GM19238 (cell line): ENCODE results near the gene CHCHD3.
"Not testable (repeated sequence)": the region's sequence is repeated elsewhere in the genome, so short reads cannot be mapped to it uniquely, and the experiment has no call there.

ENCODE experiments used
- DNase-seq: peaks from one replicate; pipeline ENCODE4 v3.0.0; 2011; ENCODE audit warnings: low spot score; ENCODE audit not compliant: insufficient read length

CHCHD3 gene

DNA sequence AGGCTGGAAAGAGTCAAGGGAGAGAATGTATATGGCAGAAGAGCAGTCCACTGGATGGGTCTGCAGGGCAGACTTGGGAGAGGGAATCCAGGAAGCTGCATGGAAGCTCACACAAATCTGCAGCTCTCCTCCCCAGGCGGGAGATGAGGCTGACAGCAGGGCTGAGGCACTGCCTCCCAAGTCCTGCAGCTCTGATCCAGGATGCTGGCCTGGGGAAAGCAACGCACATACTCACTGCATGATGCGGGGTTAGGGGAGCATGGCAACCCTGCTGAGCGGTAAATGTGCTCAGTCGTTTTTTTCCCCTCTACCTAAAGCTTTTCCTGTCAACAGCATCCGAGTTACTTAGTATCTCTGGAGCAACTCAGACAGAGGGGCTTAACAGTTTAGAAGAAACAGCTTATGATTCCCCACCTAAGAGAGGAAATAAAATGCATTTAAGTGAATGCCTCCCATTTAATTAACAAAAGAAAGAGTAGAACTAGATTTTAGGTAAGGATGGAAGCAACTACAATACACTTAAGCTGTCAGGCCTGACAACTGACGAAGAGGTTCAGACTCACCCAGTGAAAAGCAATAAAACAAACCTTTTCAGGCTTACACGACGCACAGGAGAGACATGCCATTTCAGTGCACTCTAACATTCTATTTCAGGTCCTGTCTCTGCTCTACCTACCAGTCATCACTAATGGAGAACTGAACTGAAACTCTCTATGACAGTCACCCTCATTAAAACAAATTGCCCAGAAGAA is 37.0 kb downstream of the CHCHD3 start:
- DNase-seq: no peak

DNA sequence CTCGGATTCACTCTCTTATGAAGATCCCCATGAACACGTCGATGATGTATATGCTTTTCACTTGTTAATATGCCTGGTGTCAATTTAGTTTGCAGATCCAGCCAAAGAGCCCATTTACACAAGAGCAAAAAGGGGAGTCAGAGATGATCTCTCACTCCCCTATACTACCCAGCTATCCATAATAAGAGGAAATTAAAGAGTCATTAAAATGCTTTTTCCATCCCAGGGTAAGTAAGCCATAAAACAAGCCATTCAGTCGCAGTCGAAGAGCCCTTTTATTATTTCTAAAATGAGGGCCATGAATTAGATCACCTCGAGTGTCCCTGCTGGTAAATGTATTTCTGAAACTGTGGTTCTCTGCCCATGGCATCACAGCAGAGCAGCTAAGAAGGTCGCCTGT is 41.2 kb downstream of the CHCHD3 start:
- DNase-seq: no peak

DNA sequence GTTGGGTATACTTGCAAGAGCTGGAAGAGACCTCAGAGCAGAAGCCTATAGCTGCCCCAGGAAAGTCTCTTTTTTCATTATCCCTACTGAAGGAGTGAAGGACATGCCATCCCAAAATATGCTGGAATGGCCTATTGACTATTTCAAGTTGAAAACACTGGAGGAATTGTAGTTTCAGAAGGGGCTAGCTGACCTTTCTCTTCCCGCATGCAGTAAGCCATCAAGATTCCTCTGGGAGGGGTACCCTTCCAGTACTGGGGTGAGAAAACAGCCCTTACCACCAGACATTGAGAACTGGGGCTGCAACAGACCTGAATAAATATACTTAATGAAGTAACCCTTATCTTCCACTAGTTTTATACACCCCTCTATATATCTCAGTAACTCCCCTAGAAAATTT is 41.7 kb downstream of the CHCHD3 start:
- no peak for DNase-seq

DNA sequence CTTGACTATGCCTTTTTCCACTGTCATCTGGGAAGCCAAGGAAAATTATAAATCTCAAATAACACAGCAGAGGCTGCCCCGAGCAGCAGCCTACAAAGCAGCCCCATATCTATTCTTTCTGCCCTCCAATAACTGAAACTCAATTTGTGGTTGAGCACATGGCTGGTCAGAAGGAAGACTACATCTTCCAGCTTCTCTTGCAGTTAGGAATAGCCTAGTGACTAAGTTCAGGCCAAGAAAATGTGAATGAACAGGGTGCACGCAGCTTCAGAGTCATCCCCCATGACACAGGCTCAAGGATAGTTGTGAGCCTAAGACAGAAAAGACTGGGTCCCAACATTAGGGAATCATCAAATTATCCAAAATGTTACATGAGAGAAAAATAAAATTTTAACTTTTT is 42.3 kb downstream of the CHCHD3 start:
- no peak for DNase-seq

DNA sequence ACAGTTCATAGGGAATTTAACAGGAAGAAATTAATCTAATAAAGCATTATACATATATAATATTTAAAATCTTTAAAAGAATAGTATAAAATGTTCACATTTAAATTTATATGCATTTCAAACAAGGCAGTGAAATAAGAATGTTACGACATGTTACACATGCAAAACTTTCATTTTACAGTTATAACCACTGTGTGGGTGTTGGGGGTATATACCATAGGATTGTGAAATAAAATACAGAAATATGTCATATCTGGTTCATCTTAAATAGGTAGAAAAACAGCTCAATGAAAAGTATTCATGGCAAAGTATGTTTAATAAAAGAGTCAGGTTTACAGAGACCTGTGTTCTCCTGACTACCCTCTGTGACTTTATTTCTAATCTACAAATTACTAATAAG is 45.6 kb downstream of the CHCHD3 start:
- DNase-seq: no peak

DNA sequence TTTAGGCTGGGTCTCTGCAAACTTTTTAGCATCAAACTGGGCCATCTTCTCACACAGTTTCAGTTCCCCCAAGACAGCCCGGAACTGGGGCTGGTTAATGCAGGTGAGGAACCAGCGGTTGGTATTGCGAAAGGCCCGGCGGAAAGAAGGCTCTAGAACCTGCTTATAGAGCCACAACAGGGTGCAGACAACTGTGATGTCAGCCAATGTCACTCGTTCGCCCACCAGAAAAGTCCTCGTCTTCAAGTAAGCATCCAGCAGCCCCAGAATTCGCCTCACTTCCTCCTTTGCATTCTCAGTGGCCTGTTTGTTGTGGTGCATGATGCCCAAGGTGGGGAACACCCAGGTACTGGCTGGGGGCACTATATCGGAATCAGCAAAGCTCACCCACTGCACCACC is 46.6 kb downstream of the CHCHD3 start:
- DNase-seq: not testable (repeated sequence)

DNA sequence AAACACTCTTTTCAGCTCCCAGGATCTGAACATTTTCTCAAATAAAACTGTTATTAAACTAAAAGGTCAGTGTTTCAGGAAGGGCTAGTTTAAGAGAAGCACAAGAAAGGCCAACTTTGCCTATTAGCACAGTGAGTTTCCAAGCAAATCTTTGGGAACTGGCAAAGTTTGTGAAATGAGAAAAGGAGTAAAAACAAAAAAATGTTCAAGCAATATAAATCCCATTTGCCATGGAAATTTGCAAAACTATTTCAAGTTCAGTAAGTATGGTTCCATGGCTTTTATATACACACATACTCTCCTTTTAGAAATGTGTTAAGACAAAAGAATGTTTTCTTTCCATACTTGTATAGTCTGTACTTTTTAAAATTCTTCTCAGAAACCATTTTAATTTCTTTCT is 51.5 kb downstream of the CHCHD3 start:
- no peak for DNase-seq

DNA sequence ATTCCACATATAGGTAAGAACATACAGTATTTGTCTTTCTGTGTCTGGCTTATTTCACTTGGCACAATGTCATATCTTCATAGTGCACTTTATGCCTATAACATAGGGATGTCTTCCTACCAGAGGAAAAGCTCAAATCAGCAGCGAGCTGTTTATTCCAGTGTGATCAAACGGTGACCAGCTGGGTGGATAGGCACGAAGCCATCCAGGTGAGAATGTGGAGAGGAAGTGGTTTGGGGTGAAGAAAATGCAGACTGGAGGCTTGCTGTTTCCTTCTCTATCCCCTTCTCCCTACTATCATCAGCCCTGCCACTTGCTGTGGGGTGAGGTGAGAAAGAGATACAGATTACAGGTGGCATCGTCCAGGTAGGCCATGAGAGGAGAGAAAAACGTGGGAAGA is 52.4 kb downstream of the CHCHD3 start:
- no peak for DNase-seq

DNA sequence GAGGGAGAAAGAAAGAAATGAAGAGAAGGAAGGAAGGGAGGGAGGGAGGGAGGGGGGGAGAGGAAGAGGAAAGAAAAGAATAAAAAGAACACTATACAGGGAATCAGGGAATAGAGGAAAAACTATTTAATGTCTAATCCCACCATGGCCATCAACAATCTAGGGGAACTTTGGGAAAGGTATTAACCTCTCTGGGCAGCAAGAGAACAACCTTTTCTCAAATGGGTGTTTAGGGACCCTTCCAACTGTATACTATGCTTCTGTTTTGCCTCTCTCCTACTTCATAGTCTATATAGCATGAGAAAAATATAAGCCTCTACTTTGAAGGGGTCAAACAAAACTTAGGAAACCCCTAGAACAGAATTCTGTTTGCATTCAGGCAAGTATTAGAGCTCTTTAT is 54.5 kb downstream of the CHCHD3 start:
- no peak for DNase-seq

DNA sequence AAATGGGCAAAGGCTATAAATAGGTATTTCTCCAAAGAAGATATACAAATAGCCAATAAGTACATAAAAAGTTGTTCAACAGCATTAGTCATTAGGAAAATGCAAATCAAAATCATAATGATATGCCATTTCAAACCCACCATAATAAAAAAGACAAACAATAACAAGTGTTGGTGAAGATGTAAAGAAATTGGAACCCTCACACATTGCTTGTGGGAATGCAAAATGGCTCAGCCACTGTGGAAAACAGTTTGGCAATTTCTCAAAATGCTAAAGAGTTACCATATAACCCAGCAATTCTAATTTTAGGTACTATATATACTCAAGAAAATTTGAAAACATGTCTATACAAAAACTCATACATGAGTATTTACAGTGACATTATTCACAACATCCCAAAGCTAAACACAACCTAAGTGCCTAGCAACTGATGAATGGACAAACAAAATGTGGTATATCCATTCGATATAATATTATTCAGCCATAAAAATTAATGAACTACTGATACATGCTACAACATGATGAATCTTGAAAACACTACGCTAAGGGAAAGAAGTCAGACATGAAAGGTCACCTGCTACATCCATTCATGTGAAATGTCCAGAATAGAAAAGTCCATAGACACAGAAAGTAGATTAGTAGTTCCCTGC is 55.6 kb downstream of the CHCHD3 start:
- no peak for DNase-seq

DNA sequence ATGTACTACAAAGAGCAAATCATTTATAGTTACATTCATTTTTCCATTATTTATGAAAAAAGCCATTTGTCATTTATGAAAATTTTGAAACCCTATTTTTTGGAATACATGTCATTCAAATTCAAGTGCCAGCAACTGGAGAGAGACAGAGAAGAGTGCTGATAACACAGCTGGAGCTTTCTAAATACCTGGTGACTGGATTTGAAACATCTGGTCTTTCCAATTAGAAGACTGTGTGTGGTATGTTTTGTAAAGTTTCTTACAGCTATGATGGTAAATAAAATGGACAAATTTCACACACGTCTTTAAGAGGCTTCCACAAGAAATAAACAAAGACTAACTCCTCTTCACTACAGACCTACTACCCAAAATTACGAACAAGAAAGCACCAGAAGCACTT is 56.8 kb downstream of the CHCHD3 start:
- no peak for DNase-seq

DNA sequence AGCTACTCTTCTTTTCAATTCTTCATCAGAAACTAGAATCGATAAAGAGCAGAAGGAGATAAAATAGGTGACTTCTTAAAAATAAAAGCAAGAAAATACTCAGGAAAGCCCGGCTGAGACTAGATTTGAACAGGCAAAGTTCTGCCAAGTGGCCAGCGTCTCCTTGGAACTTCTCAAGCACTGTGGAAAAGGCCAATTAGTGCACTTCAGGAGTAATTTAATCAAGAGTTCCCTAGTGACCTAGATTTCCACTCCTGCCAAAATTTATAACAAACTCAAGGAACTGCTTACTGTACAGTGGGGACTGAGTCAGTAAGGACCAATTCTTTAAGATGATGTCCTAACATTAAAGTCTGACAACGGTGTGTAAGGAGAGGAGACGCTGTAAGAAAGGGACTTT is 57.3 kb downstream of the CHCHD3 start:
- no peak for DNase-seq

DNA sequence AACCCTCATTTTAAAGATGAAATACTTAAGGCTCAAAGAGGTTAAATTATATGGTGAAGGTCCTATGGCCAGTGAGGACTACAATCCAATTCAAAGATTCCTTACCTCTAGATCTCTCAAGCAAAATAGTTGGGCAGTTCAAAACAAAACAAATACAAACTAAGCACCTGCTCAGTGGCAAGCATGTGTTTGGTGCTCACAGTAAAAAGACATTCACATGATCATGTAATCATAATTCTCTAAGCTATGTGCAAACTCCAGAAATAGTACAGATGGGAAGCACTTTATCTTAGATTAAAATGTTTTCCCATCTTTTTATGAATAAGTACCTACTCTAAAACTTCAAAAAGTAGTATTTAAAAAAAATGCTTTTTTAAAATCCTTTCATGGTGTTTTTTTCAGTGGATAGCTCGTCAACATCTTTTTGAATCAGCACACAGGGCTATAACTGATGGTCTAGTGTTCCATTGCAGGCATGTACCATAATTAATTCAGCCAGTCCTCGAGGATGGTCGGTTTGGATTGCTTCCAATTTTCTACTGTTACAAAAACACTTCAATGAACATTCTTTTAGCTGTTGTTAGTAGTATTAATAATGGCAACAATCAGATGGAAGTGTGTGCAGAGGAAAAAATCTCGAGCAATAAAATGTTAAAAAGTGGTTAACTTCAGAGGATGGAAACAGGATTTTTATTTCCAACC is 58.4 kb downstream of the CHCHD3 start:
- no peak for DNase-seq

DNA sequence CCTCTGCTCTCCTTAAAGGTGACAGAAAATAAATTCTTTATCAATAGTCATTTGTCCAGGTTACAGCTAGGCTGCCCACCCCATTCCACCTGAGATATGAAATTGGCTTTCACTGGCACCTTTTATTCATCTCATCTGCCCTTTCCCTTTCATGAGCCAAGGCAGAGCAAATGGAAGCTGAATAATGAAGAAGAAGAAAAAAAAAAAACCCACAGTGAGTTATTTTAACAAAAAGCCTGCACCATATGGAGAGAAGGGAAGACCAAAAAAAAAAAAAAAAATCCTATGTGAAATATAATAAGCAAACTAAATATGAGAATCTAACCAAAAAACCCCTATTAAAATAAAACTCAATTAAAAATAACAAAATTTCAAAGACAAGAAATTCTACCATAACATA is 59.2 kb downstream of the CHCHD3 start:
- DNase-seq: no peak

DNA sequence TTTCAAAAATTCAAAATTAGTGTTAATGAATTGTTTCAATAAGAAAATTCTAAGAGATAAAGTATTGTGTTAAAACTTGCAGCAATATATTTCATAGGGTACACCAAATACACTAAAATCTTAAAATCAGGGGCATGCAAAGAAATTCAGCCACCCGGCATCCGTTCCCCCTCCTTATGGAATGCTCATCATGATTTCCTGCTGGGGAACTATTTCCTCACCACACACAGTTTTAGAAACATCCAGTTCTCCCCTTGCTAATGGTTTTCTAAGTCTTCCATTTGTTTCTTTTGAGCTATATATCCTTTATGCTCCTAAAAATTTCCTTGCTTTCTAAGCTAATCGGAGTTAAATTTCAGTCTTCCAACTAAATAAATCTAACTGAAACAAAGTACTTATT is 60.7 kb downstream of the CHCHD3 start:
- DNase-seq: no peak

DNA sequence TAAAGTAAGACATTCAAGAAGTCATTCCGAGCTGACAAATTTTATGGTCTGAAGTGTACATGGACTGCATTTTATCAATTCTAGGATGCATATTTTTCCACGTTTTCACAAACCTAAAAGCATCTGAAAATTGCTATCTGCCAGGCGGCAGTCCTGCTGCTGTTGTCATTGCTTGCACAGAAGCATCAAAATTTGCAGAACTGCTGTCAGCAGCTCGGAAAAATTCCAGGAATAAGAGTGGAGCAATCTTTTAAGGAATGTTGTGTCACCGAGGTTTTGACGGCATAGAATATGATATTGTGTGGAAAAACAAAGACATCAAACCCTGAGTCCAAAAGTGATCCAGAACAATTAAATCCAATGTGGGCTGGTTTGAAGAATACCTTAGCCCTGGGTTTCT is 61.4 kb downstream of the CHCHD3 start:
- DNase-seq: no peak

DNA sequence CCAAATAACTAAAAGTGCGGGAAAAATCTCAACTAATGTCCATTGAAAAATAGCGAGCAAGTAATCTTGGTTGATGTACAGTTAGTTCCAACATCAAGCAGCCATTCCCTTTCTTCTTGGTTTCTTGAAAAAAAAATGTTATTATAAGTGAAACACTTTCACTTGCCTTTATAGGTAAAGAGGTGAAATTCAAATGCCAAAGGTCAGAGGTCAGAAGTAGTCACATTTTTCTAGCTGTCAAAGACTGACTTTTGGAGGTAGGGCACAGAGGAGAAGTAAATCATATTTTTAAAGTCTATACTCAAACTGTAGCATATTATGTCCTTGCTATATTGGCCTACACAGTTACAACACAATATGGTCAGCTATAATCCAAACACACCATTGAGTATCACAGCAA is 62.3 kb downstream of the CHCHD3 start:
- no peak for DNase-seq

DNA sequence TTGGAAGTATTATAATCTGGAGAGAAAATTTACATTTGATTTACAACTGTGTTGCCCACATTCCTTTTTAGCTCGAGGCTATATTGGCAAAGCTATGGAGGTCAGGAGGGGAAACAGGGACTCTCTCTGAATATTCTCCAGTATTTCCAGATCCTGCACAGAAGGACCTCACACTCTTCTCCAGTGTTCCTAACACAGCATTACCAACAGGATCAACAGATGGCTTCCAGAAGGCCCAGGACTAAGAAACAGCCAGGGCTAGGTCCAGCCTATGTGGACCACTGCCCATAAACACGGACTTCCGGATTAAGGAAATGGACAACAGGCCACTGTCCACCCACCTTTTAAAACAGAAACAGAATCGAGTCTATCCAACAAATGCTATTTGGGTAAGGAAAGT is 65.3 kb downstream of the CHCHD3 start:
- no peak for DNase-seq

DNA sequence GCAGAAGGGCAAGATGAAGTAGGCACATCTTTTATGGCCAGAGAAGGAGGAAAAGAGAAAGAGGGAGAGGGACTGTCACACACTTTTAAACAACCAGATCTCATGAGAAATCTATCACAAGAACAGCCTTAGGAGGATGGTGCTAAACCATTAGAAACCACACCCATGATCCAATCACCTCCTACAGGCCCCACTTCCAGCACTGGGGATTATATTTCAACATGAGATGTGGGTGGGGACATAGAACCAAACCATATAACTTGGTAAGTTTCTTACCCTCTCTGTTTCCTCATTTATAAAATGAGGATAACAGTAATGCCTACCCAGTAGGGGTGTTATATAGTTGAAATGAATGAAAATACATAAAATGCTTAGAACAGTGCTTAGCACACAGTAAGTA is 66.0 kb downstream of the CHCHD3 start:
- no peak for DNase-seq

DNA sequence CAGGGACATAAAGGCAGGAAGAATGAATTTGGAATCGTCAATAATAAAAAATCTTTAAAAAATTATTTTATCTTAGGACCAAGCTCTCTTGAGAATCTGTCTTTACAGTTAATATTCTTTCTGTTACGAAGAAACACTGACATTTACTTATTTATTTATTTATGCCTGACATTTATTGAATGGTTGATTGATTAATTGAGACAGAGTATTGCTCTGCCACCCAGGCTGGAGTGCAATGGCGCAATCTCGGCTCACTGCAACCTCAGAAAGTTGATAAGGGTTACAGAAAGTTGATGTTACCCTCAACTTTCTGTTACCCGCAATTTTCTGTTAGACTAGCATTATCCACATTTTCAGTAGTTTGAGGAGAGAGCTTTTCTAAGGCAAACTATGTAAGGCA is 70.1 kb downstream of the CHCHD3 start:
- DNase-seq: no peak

DNA sequence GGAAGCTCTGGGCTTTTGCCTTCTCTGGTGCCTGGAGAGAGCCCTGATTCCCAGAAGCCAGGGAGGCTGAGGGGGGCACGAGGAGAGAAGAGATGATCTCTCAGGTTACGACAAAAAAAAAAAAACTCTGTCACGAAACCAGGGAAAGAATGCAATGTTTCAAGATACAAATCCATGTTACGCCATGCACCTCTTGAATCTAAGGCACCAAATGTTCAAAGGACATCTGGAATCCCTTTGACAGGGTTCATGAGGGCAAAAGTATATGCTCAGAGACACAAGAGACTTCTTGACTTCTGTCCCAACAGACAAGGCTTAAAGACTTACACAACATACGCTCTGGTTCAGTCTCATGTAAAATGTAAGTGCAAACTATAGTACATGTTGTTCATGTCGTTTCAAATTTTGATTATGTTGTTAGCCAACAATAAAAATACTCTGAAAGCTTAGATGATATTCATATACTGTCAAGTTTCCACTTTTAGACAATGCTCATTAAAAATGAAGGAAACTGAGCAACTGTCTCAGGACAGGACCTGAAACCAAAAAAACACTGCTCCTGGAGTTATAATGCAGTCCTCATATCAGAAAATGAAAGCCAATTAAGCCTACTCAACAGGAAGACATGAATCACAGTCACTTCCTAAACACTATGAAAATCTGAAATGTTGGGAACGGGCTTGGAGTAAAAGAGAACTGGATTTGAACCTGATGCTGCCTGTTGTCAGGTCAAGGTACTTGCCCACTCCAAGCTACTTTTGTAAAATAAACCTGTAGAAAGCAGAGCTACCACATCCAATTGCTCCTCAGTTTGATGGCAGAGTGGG is 72.3 kb downstream of the CHCHD3 start:
- no peak for DNase-seq

DNA sequence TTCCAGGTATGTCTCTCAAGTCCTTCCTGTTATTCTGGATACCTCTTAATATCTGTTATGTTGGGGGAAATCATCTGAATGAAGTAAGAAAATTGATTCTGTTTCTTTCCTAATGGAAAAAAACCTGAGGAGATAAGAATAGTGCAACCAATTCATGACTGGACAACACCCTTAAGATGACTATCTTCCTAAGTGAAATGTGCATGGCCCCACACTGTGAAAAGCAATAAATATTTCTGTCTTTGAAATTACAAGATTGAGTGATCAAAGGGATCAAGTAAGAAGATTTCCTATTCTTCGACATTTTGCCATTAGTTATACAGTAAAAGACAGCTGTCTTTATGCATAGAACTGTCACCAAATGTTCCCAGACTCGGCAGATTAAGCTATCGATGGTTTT is 73.9 kb downstream of the CHCHD3 start:
- DNase-seq: no peak
